Activated naive CD8-positive, alpha-beta T cell treated with anti-CD3 and anti-CD28 coated beads, Interleukin-2, amount 10 ng/mL, durations not matched to agents 7 days and 5 days (primary cell): ENCODE data around the gene PKDCC. TPM values are rescaled to one million over a fixed set of nuclear protein-coding genes. Genes with fewer than 3 reads are reported as not detected.
A peak's percentile ranks its signal among the peaks of the same experiment; 100 is the strongest.

Source experiments
- ATAC-seq: fragments of 150-1000 bp; cut with Tn5 transposase; one replicate; pipeline ENCODE4 v1.10.0; 2021; ENCODE audit warnings: low read depth, moderate library complexity
- POLR2A ChIA-PET: fragments of 350-600 bp; sonication (Branson Sonifier 250); formaldehyde crosslinking; loops from one replicate; lab custom pipeline; 2021; ENCODE audit warnings: antibody characterized with exemption; lab: Charles Lee
- DNase-seq: peaks from one replicate; pipeline ENCODE4 v3.0.0; 2021
- H3K27ac Mint-ChIP-seq: one replicate; pipeline ENCODE4 v1.8.0; 2022; ENCODE audit warnings: mild to moderate bottlenecking, mixed read lengths
- H3K27me3 Mint-ChIP-seq: one replicate; pipeline ENCODE4 v1.8.0; 2022; ENCODE audit warnings: mild to moderate bottlenecking, moderate library complexity, mixed read lengths
- H3K36me3 Mint-ChIP-seq: one replicate; pipeline ENCODE4 v1.8.0; 2021; ENCODE audit warnings: mild to moderate bottlenecking, mixed read lengths
- H3K4me1 Mint-ChIP-seq: one replicate; pipeline ENCODE4 v1.8.0; 2021; ENCODE audit warnings: mixed read lengths
- H3K4me3 Mint-ChIP-seq: one replicate; pipeline ENCODE4 v1.8.0; 2022; ENCODE audit warnings: mild to moderate bottlenecking, moderate library complexity, mixed read lengths
- H3K9me3 Mint-ChIP-seq: one replicate; pipeline ENCODE4 v1.8.0; 2021; ENCODE audit warnings: mixed read lengths
- total RNA-seq, 2 experiments: library from RNA; stranded (reverse); gene quantifications; one replicate each; pipeline ENCODE4 v1.2.3, GENCODE V29; 2021

PKDCC gene
- total RNA-seq, 2 experiments from 2014 or later: not detected

- Mint-ChIP-seq H3K9me3 (peaks cover 6% of the 10 kb centered on the region), H3K27me3 (no peaks in the 10 kb centered on the region), H3K4me1 (peaks cover 66% of the 10 kb centered on the region), H3K36me3 (peaks cover 2% of the 10 kb centered on the region), H3K4me3 (peak overlapping the region; percentile 1), H3K27ac (peak overlapping the region; percentile 44)
- DNase-seq (no peak), ATAC-seq (no peak)
- POLR2A ChIA-PET: interaction anchor here (1.2 to 9.5 kb wide), 5 partner anchors 23 to 260 kb away, joined by 4 to 170 read pairs (median 10); partner anchors contain the start of gene COX7A2L
Observed at GRCh38 chr2:42100683-42101205, 52.9 kb downstream of the PKDCC start.

- Mint-ChIP-seq H3K4me3 (peak overlapping the region; percentile 77), H3K36me3 (peaks cover 2% of the 10 kb centered on the region), H3K9me3 (peaks cover 6% of the 10 kb centered on the region), H3K27me3 (no peaks in the 10 kb centered on the region), H3K27ac (peak overlapping the region; percentile 94), H3K4me1 (peaks cover 62% of the 10 kb centered on the region)
- ATAC-seq: no peak
- POLR2A ChIA-PET: interaction anchor here (1.4 to 9.5 kb wide), 3 partner anchors 22 to 70 kb away, joined by 4 to 170 read pairs (median 131); no protein-coding TSS in a partner anchor
- DNase-seq: peak; percentile 75
Observed at GRCh38 chr2:42101206-42102023, 53.6 kb downstream of the PKDCC start.

DNA sequence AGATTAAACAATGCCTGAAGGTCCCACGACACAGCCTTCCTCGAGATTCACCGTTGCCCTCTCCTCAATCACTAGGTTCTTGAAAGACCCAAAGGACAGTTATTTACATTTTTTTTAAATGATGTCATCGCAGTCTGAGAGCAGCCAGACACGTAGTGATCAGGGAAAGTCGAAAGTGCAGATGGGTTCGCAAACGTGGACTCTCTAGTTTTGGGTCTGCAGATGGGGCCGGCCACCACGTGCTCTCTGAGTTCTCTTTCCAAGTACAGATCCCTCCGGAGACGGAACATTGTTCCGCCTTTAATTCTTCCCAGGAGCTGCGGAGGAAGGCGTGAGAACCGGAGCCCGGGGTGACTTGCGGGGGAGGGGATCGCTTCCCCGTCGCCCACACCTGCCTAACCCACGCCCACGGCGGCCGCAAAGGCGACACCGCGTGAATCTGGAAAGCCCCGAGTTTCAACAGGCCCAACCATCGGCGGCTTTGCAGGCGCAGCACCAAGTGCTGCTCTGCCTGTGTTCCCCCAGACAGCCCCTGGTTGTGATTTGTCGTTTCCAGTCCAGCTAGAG is 54.3 kb downstream of the PKDCC start:
- DNase-seq: peak; percentile 88
- Mint-ChIP-seq H3K27ac (peak overlapping the region; percentile 94), H3K4me3 (peak overlapping the region; percentile 77), H3K9me3 (peaks cover 6% of the 10 kb centered on the region), H3K27me3 (no peaks in the 10 kb centered on the region), H3K4me1 (peaks cover 62% of the 10 kb centered on the region), H3K36me3 (peaks cover 2% of the 10 kb centered on the region)
- POLR2A ChIA-PET: interaction anchor here (1.4 to 9.5 kb wide), 3 partner anchors 21 to 69 kb away, joined by 4 to 170 read pairs (median 131); no protein-coding TSS in a partner anchor
- ATAC-seq: peak; percentile 55

DNA sequence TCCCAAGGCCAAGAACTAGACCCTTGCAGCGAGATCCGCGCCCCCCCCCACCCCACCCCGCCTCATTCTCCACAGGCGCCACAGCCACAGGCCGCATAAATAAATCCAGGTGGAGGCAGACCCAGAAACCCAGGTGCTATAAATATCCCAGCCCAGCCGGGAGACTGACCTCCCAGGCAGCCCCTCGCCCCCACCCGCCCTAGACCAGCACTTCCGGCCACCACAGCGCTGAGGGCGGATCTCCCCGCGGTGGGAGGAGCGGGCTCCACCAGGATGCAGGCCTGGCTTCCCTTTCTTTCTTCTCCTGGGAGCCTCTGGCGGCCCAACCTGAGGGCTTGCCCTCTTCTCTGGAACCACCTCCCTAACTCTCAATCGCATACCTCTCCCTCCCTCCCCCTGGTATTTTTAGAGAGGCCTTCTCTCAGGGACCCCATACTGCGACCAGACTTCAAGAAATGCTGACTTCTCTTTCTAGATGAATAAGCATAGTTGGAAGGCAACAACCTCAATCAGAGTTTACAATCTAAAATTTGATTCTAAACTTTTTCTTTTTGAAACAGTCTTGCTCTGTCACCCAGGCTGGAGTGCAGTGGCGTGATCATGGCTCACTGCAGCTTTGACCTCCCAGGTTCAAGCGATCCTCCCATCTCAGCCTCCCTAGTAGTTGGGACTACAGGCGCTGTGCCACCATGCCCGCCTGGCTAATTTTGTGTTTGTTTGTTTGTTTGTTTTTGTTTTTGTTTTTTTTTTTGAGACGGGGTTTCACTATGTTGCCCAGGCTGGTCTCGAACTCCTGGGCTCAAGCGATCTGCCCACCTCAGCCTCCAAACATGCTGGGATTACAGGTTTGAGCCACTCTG is 55.0 kb downstream of the PKDCC start:
- Mint-ChIP-seq H3K9me3 (peaks cover 6% of the 10 kb centered on the region), H3K4me1 (peaks cover 58% of the 10 kb centered on the region), H3K4me3 (peak overlapping the region; percentile 77), H3K27ac (peak overlapping the region; percentile 94), H3K27me3 (no peaks in the 10 kb centered on the region), H3K36me3 (peaks cover 2% of the 10 kb centered on the region)
- POLR2A ChIA-PET: interaction anchor here (1.4 to 9.5 kb wide), 3 partner anchors 21 to 68 kb away, joined by 4 to 170 read pairs (median 131); no protein-coding TSS in a partner anchor
- DNase-seq (peak; percentile 63), ATAC-seq (no peak)

DNA sequence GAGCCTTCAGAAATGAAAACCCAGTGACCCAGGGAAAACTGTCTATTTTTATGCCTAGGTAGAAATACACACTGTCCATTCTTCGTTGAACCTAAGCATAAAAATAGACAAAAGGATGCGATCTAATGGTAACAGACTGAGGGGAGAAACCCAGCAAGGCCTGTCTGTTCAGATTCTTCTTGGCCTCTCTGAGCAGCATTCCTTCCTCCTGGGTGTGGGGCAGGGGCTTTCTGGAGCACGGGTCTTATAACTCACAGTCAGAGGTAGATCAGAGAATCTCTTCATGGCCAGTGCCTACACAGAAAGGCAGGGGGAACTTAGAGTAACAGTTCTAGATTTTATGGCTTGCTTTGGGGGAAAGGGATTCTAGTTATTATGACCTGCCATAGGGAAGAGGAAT is 56.0 kb downstream of the PKDCC start:
- Mint-ChIP-seq H3K4me1 (peaks cover 50% of the 10 kb centered on the region), H3K4me3 (peak overlapping the region; percentile 24), H3K36me3 (peaks cover 2% of the 10 kb centered on the region), H3K27ac (no peak overlapping the region), H3K27me3 (no peaks in the 10 kb centered on the region), H3K9me3 (peaks cover 6% of the 10 kb centered on the region)
- ATAC-seq (no peak), DNase-seq (no peak)
- POLR2A ChIA-PET: interaction anchor here (0.6 to 9.5 kb wide), 3 partner anchors 20 to 175 kb away, joined by 8 to 170 read pairs (median 131); no protein-coding TSS in a partner anchor

GRCh38 chr2:42104621-42105020 is 56.8 kb downstream of the PKDCC start:
- peak overlapping the region; percentile 35 for H3K4me3 Mint-ChIP-seq
- H3K27ac Mint-ChIP-seq: no peak overlapping the region
- POLR2A ChIA-PET: interaction anchor here (3.7 to 9.5 kb wide), 3 partner anchors 19 to 65 kb away, joined by 43 to 170 read pairs (median 131); partner anchors contain the start of gene EML4
- DNase-seq: no peak
- H3K4me1 Mint-ChIP-seq: peaks cover 42% of the 10 kb centered on the region
- ATAC-seq: no peak
- peaks cover 5% of the 10 kb centered on the region for H3K9me3 Mint-ChIP-seq
- H3K27me3 Mint-ChIP-seq: no peaks in the 10 kb centered on the region
- H3K36me3 Mint-ChIP-seq: peaks cover 2% of the 10 kb centered on the region

GRCh38 chr2:42105330-42106256 is 57.8 kb downstream of the PKDCC start:
- H3K4me3 Mint-ChIP-seq: no peak overlapping the region
- no peak overlapping the region for H3K27ac Mint-ChIP-seq
- H3K4me1 Mint-ChIP-seq: peaks cover 35% of the 10 kb centered on the region
- H3K27me3 Mint-ChIP-seq: no peaks in the 10 kb centered on the region
- POLR2A ChIA-PET: interaction anchor here (0.8 to 9.5 kb wide), 14 partner anchors 9 to 1119 kb away, joined by 3 to 170 read pairs (median 4); partner anchors contain the start of gene EML4
- DNase-seq (peak; percentile 72), ATAC-seq (peak; percentile 66)
- H3K9me3 Mint-ChIP-seq: no peaks in the 10 kb centered on the region
- no peaks in the 10 kb centered on the region for H3K36me3 Mint-ChIP-seq

GRCh38 chr2:42106257-42106816 is 58.5 kb downstream of the PKDCC start:
- ATAC-seq (no peak), DNase-seq (no peak)
- Mint-ChIP-seq H3K9me3 (no peaks in the 10 kb centered on the region), H3K4me1 (peaks cover 33% of the 10 kb centered on the region), H3K27me3 (no peaks in the 10 kb centered on the region), H3K27ac (no peak overlapping the region), H3K36me3 (no peaks in the 10 kb centered on the region), H3K4me3 (no peak overlapping the region)
- POLR2A ChIA-PET: interaction anchor here (0.7 to 9.5 kb wide), 13 partner anchors 9 to 1119 kb away, joined by 3 to 170 read pairs (median 4); partner anchors contain the start of gene EML4

GRCh38 chr2:42107249-42108042 is 59.6 kb downstream of the PKDCC start:
- Mint-ChIP-seq H3K4me1 (peaks cover 26% of the 10 kb centered on the region), H3K4me3 (no peak overlapping the region), H3K27me3 (no peaks in the 10 kb centered on the region), H3K9me3 (no peaks in the 10 kb centered on the region), H3K27ac (no peak overlapping the region), H3K36me3 (peaks cover 1% of the 10 kb centered on the region)
- ATAC-seq: no peak
- POLR2A ChIA-PET: interaction anchor here (2.2 to 9.5 kb wide), 4 partner anchors 16 to 63 kb away, joined by 13 to 170 read pairs (median 87); partner anchors contain the start of gene EML4
- DNase-seq: no peak
